Lung (tissue), 12 donors: ENCODE measurements around the gene HIRIP3. TPM values are rescaled to one million over a fixed set of nuclear protein-coding genes. Genes with fewer than 3 reads are reported as not detected.

Source experiments
- ATAC-seq: fragments of 200-7000 bp; cut with Tn5 transposase; one replicate; pipeline ENCODE4 v1.9.1; 2020; ENCODE audit warnings: moderate number of reproducible peaks; ENCODE audit not compliant: insufficient read depth, low FRiP score
- DNase-seq, 3 donors: peaks; one replicate each; pipeline ENCODE4 v3.0.0-alpha.2; 2013 to 2017
- H3K27ac ChIP-seq, 2 donors: one replicate each; pipeline ENCODE4 v1.5.1; 2013; ENCODE audit warnings: mild to moderate bottlenecking in 2 of 2, moderate library complexity in 2 of 2, control low read depth in 1 of 2, inconsistent platforms in 1 of 2, low read depth in 1 of 2, low read length in 1 of 2
- H3K27me3 ChIP-seq, 3 donors: one replicate each; pipeline ENCODE4 v1.5.1; 2013; ENCODE audit warnings: low read length in 2 of 3; ENCODE audit not compliant: control insufficient read depth in 3 of 3, insufficient read depth in 3 of 3
- H3K36me3 ChIP-seq, 4 donors: one replicate each; pipeline ENCODE4 v1.5.1; 2013; ENCODE audit warnings: low read length in 4 of 4, mild to moderate bottlenecking in 1 of 4, moderate library complexity in 1 of 4; ENCODE audit not compliant: control insufficient read depth in 4 of 4, insufficient read depth in 4 of 4
- H3K4me1 ChIP-seq, 5 donors: one replicate each; pipeline ENCODE4 v1.5.1; 2013; ENCODE audit warnings: low read length in 5 of 5, mild to moderate bottlenecking in 2 of 5, moderate library complexity in 1 of 5; ENCODE audit not compliant: control insufficient read depth in 5 of 5, insufficient read depth in 5 of 5
- H3K4me3 ChIP-seq: one replicate; pipeline ENCODE4 v1.5.1; 2013; ENCODE audit warnings: mild to moderate bottlenecking, control low read depth, moderate library complexity
- H3K9ac ChIP-seq, 2 donors: one replicate each; pipeline ENCODE4 v1.5.1; 2013; ENCODE audit warnings: low read length in 2 of 2, control low read depth in 1 of 2; ENCODE audit not compliant: insufficient read depth in 1 of 2
- H3K9me3 ChIP-seq, 4 donors: one replicate each; pipeline ENCODE4 v1.5.1; 2013; ENCODE audit warnings: low read length in 3 of 4, mild to moderate bottlenecking in 1 of 4, moderate library complexity in 1 of 4; ENCODE audit not compliant: control insufficient read depth in 4 of 4, insufficient read depth in 3 of 4
- CTCF ChIP-seq: IDR thresholded peaks from 2 replicates; pipeline ENCODE4 v1.5.1; 2012; ENCODE audit warnings: mild to moderate bottlenecking; ENCODE audit errors: control extremely low read depth, extremely low read depth
- WGBS, 2 donors: extraction: QIAGEN DNeasy Blood & Tissue Kit; methylation state at CpG; one replicate each; pipeline ENCODE4 v1.1.7; 2013; 5-methylcytosine and 5-hydroxymethylcytosine counted together
- polyA plus RNA-seq, 2 donors: library from polyadenylated mRNA; stranded (reverse); fragments of 200-250 nt; gene quantifications; one replicate each; pipeline ENCODE4 v1.2.1, GENCODE V29; 2013
- total RNA-seq, 2 donors: library from RNA; depleted of rRNA in 1 of 2; stranded (reverse); fragments of >200 nt in 1 of 2; gene quantifications; one replicate each; pipeline ENCODE4 v1.2.1, GENCODE V29; 2014 to 2021
- donor health status: control.
- donor health status: control.
- donor health status: Bipolar disorder and iron deficiency.
- donor health status: healthy.
- donor health status: DM: yes; HTN: yes; CAD: no.

Gene HIRIP3
- total and polyA plus RNA-seq, 4 donors = 13.1 to 22.7 (median 17.7) TPM

DNA sequence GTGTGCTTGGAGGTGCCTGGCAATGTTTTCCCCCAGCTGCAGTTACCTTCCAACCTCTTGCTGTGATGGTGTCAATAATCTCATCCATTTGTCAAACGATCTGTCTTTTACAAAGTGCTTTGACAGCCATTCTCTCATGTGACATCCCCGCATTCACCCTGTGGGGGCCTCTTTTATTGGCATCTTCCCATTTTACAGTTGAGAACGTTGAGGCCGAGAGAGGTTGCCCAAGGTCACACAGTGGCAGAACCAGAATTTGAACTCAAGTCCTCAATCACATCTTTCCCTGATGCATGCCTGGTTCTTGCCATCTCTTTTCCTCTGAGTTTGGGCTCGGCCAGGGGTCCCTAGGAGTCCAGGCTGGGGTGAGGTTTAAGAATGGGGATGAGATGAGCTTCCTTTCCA lies 20.3 kb downstream of the HIRIP3 start:
- DNase-seq (no peak), ATAC-seq (no peak)
- WGBS, 2 donors = 45 to 59% methylated on average over 5 of the region's 5 CpGs
- H3K9ac ChIP-seq = peak overlapping the region; percentile 60 to 90
- H3K4me1 ChIP-seq = peaks cover 14 to 31% (median 21%) of the 10 kb centered on the region in 5 donors
- no peak for TF ChIP-seq CTCF
- peaks cover 0 to 3% (median 0%) of the 10 kb centered on the region in 4 donors for H3K9me3 ChIP-seq
- H3K27ac ChIP-seq = peak overlapping the region; percentile 87 to 95
- H3K4me3 ChIP-seq = peak overlapping the region; percentile 91
- peaks cover 3 to 37% (median 30%) of the 10 kb centered on the region in 4 donors for H3K36me3 ChIP-seq
- no peaks in the 10 kb centered on the region for H3K27me3 ChIP-seq

GRCh38 chr16:29974291-29975133 lies 20.9 kb downstream of the HIRIP3 start:
- DNase-seq (peak; percentile 38 to 60 (median 45)), ATAC-seq (no peak)
- Histone ChIP-seq H3K27me3 (no peaks in the 10 kb centered on the region), H3K4me3 (peak overlapping the region; percentile 91), H3K9ac (peak overlapping the region; percentile 60 to 90), H3K27ac (peak overlapping the region; percentile 87 to 95), H3K4me1 (peaks cover 14 to 31% (median 21%) of the 10 kb centered on the region in 5 donors), H3K36me3 (peaks cover 3 to 31% (median 26%) of the 10 kb centered on the region in 4 donors), H3K9me3 (peaks cover 0 to 3% (median 0%) of the 10 kb centered on the region in 4 donors)
- TF ChIP-seq CTCF = no peak
- WGBS, 2 donors = 1 to 4% methylated on average over 31 of the region's 31 CpGs

- H3K27ac ChIP-seq = peak within 1 kb of the TSS; percentile 87 to 95
Observed at GRCh38 chr16:29973384-29974246, 21.8 kb downstream of the HIRIP3 start, which contains the start of gene TAOK2. TSS of gene TAOK2 (plus strand) at chr16:29973868. CDS start at chr16:29977773, 3,905 bp downstream.

More at GRCh38 chr16:29973384-29974246, 21.8 kb downstream of the HIRIP3 start, which contains the start of gene TAOK2:
- no peaks in the 10 kb centered on the region for H3K27me3 ChIP-seq
- ATAC-seq (peak; percentile 99), DNase-seq (peak; percentile 99 to 100 (median 100))
- peak within 1 kb of the TSS; percentile 60 to 90 for H3K9ac ChIP-seq
- WGBS, 2 donors = 2% methylated on average over 66 to 75 of the region's 75 CpGs
- H3K36me3 ChIP-seq = peaks cover 5 to 23% (median 21%) of the 10 kb centered on the region in 4 donors
- H3K4me1 ChIP-seq = peaks cover 14 to 26% (median 21%) of the 10 kb centered on the region in 5 donors
- H3K9me3 ChIP-seq = peaks cover 0 to 3% (median 0%) of the 10 kb centered on the region in 4 donors
- peak within 1 kb of the TSS; percentile 91 for H3K4me3 ChIP-seq
- no peak for TF ChIP-seq CTCF
